Panc1 (cell line): ENCODE data around the gene B4GALNT2. TPM values are rescaled to one million over a fixed set of nuclear protein-coding genes. Genes with fewer than 3 reads are reported as not detected.

Source experiments
- ATAC-seq: fragments of 200-7000 bp; cut with Tn5 transposase; 2 replicates; pipeline ENCODE4 v1.9.1; 2020; ENCODE audit warnings: mild to moderate bottlenecking, moderate library complexity
- BruUV-seq: library from RNA; stranded (reverse); fragments of 400-500 nt; replicated peaks from 2 replicates; lab custom pipeline; 2021; lab: Mats Ljungman, UMichigan
- CTCF ChIA-PET: fragments of 300-600 bp; sonication (Branson Sonifier 250); formaldehyde crosslinking; loops from one replicate; lab custom pipeline; 2022; ENCODE audit warnings: antibody characterized with exemption; lab: Charles Lee
- POLR2A ChIA-PET: fragments of 300-600 bp; sonication (Branson Sonifier 250); formaldehyde crosslinking; loops from one replicate; lab custom pipeline; 2022; ENCODE audit warnings: antibody characterized with exemption; lab: Charles Lee
- DNase-seq: peaks from one replicate; pipeline ENCODE4 v3.0.0-alpha.2; 2010; ENCODE audit warnings: low read depth, low spot score
- H3K27ac ChIP-seq: 2 replicates; pipeline ENCODE4 v1.5.1; 2011; ENCODE audit warnings: mild to moderate bottlenecking, low read length, inconsistent platforms
- H3K27me3 ChIP-seq: fragments of 200-500 bp; sonication (Bioruptor generic); 2 replicates; pipeline ENCODE4 v1.6.0; 2014; ENCODE audit warnings: low read length, inconsistent platforms; ENCODE audit not compliant: control insufficient read depth, insufficient read depth
- H3K36me3 ChIP-seq: fragments of 200-500 bp; sonication (Bioruptor generic); 2 replicates; pipeline ENCODE4 v1.5.1; 2014; ENCODE audit warnings: inconsistent platforms, mild to moderate bottlenecking, low read length, moderate library complexity; ENCODE audit not compliant: control insufficient read depth, insufficient read depth
- H3K4me1 ChIP-seq: 2 replicates; pipeline ENCODE4 v1.5.1; 2011; ENCODE audit warnings: inconsistent platforms, mild to moderate bottlenecking, low read length, moderate library complexity; ENCODE audit not compliant: control insufficient read depth, insufficient read depth
- H3K4me3 ChIP-seq, 2 experiments: 2 replicates each; pipeline ENCODE4 v1.5.1; 2011 to 2012; ENCODE audit warnings: low read depth in 2 of 2, low read length in 2 of 2, mild to moderate bottlenecking in 2 of 2, inconsistent platforms in 1 of 2, moderate library complexity in 1 of 2
- H3K9me3 ChIP-seq: fragments of 200-500 bp; sonication (Bioruptor generic); 2 replicates; pipeline ENCODE4 v1.5.1; 2014; ENCODE audit warnings: low read depth, mild to moderate bottlenecking, inconsistent platforms, low read length, moderate library complexity; ENCODE audit not compliant: control insufficient read depth, insufficient read depth
- POLR2AphosphoS5 ChIP-seq: IDR thresholded peaks from 2 replicates; pipeline ENCODE4 v1.6.1; 2012; ENCODE audit warnings: mild to moderate bottlenecking, low read depth, low read length, moderate library complexity
- SIN3A ChIP-seq: IDR thresholded peaks from 2 replicates; pipeline ENCODE4 v1.6.1; 2012; ENCODE audit warnings: low read depth, mild to moderate bottlenecking, low read length, moderate library complexity, borderline replicate concordance; ENCODE audit not compliant: insufficient read depth
- TCF7L2 ChIP-seq: IDR thresholded peaks from 2 replicates; pipeline ENCODE4 v1.6.1; 2011; ENCODE audit warnings: mild to moderate bottlenecking, low read depth, low read length, inconsistent platforms
- in situ Hi-C: cut with HindIII; loops from 2 replicates; pipeline ENCODE4 v1.10.0; 2016; ENCODE audit warnings: low sequenced_read_pairs, low pct_unique_long_range_greater_than_20kb
- intact Hi-C: fragments of 100-400 bp; cut with micrococcal nuclease; formaldehyde crosslinking; loops from one replicate; pipeline ENCODE4 v1.10.0; 2022; ENCODE audit not compliant: unreplicated experiment
- total RNA-seq: library from RNA; stranded (reverse); gene quantifications from one replicate; pipeline ENCODE4 v1.2.1, GENCODE V29; 2021; ENCODE audit not compliant: unreplicated experiment
- TF ChIP-seq, protein P1 (sequence below), 2 experiments: IDR thresholded peaks; 2 replicates each; pipeline ENCODE4 v1.6.1; 2011 to 2012; ENCODE audit warnings: low read depth in 2 of 2, control low read depth in 1 of 2, low read length in 1 of 2, mild to moderate bottlenecking in 1 of 2, moderate library complexity in 1 of 2; ENCODE audit not compliant: insufficient read depth in 1 of 2
- TF ChIP-seq, protein P2 (sequence below): fragments of 450-650 bp; IDR thresholded peaks from 2 replicates; pipeline ENCODE4 v1.5.1; 2017; ENCODE audit warnings: mild to moderate bottlenecking

Gene B4GALNT2
- total RNA-seq, 1 experiment from 2014 or later = not detected

DNA sequence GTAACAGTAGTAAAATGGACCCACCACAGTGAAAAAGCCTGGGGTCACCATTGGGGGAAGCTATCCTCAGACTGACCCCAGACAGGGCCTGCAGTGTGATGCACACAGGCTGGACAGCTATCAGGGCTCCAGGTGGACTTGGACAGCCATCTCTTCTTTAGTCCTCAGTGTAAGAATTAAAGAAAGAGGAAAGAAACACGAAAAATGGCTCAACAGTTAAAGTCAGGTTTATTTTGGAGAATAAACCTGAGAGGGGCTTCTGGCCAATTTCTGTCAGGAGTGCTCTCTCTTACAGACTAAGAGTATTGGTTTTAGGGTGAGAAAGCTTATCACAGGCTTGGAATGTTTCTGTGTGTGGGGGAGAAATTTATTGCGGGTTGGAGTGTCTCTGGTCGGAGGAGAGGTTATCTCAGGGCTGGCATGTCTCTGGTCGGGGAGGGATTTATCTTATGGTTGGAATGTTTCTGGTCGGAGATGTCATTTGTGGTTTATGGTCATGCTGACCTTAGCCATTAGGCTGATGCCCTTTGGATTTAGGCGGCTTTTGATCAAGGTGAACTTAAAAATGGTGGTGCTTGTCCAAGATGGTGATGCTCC, 10.8 kb upstream of the B4GALNT2 start:
- intact Hi-C loops = no loop called here
- in situ Hi-C loops = no loop called here
- Histone ChIP-seq H3K4me1 (no peaks in the 10 kb centered on the region), H3K36me3 (no peaks in the 10 kb centered on the region), H3K27ac (no peak overlapping the region), H3K4me3 (no peak overlapping the region), H3K9me3 (peaks cover 10% of the 10 kb centered on the region; the same call in 1 of the 2 replicates), H3K27me3 (no peaks in the 10 kb centered on the region; the same call in 1 of the 2 replicates)
- BruUV-seq = no TSS peak
- ATAC-seq = no peak
- TF ChIP-seq POLR2AphosphoS5 = no peak
- TF ChIP-seq SIN3A = no peak
- TF ChIP-seq, protein P1, sequence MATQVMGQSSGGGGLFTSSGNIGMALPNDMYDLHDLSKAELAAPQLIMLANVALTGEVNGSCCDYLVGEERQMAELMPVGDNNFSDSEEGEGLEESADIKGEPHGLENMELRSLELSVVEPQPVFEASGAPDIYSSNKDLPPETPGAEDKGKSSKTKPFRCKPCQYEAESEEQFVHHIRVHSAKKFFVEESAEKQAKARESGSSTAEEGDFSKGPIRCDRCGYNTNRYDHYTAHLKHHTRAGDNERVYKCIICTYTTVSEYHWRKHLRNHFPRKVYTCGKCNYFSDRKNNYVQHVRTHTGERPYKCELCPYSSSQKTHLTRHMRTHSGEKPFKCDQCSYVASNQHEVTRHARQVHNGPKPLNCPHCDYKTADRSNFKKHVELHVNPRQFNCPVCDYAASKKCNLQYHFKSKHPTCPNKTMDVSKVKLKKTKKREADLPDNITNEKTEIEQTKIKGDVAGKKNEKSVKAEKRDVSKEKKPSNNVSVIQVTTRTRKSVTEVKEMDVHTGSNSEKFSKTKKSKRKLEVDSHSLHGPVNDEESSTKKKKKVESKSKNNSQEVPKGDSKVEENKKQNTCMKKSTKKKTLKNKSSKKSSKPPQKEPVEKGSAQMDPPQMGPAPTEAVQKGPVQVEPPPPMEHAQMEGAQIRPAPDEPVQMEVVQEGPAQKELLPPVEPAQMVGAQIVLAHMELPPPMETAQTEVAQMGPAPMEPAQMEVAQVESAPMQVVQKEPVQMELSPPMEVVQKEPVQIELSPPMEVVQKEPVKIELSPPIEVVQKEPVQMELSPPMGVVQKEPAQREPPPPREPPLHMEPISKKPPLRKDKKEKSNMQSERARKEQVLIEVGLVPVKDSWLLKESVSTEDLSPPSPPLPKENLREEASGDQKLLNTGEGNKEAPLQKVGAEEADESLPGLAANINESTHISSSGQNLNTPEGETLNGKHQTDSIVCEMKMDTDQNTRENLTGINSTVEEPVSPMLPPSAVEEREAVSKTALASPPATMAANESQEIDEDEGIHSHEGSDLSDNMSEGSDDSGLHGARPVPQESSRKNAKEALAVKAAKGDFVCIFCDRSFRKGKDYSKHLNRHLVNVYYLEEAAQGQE (IDR thresholded peaks at IDR 0.05; ENCODE audit: insufficient read depth in 1 of 2, low read depth in 2 of 2, low read length in 1 of 2) = no peak
- TF ChIP-seq TCF7L2 = no peak
- TF ChIP-seq, protein P2, sequence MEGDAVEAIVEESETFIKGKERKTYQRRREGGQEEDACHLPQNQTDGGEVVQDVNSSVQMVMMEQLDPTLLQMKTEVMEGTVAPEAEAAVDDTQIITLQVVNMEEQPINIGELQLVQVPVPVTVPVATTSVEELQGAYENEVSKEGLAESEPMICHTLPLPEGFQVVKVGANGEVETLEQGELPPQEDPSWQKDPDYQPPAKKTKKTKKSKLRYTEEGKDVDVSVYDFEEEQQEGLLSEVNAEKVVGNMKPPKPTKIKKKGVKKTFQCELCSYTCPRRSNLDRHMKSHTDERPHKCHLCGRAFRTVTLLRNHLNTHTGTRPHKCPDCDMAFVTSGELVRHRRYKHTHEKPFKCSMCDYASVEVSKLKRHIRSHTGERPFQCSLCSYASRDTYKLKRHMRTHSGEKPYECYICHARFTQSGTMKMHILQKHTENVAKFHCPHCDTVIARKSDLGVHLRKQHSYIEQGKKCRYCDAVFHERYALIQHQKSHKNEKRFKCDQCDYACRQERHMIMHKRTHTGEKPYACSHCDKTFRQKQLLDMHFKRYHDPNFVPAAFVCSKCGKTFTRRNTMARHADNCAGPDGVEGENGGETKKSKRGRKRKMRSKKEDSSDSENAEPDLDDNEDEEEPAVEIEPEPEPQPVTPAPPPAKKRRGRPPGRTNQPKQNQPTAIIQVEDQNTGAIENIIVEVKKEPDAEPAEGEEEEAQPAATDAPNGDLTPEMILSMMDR = no peak
- POLR2A ChIA-PET = no interaction called here
- CTCF ChIA-PET = interaction anchor here (0.6 kb wide), 1 partner anchor 17 kb away, joined by 3 read pairs; no protein-coding TSS in a partner anchor
- DNase-seq = no peak

DNA sequence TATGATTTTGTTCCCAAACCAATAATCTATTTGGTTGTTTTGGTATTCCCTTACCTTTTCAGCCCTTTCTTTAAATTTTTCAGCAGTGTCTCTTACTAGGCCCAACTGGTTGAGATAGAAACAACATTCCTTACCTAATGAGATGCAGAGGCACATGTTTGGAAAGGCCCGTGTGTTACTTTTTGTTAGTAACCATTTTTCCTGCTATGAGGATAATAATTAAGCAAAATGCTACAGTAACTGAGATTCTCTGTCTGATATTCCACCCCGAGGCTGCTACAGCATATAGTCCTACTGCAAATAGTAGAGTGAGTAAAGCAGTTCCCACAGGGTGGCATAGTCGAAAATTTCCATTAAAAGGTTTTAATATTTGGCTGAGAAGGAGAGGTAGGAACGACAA, 10.0 kb upstream of the B4GALNT2 start:
- Histone ChIP-seq H3K27ac (no peak overlapping the region), H3K9me3 (peaks cover 10% of the 10 kb centered on the region; the same call in 1 of the 2 replicates), H3K4me1 (no peaks in the 10 kb centered on the region), H3K27me3 (no peaks in the 10 kb centered on the region), H3K4me3 (no peak overlapping the region), H3K36me3 (no peaks in the 10 kb centered on the region)
- POLR2A ChIA-PET = no interaction called here
- CTCF ChIA-PET = interaction anchor here (0.6 kb wide), 1 partner anchor 11 kb away, joined by 3 read pairs; no protein-coding TSS in a partner anchor
- ATAC-seq = no peak
- intact Hi-C loops = no loop called here
- DNase-seq = no peak
- in situ Hi-C loops = no loop called here
- TF ChIP-seq SIN3A (no peak), POLR2AphosphoS5 (no peak), TCF7L2 (no peak)
- TF ChIP-seq, protein P2 = no peak
- TF ChIP-seq, protein P1 (IDR thresholded peaks at IDR 0.05; ENCODE audit: insufficient read depth in 1 of 2, low read depth in 2 of 2, low read length in 1 of 2) = no peak
- BruUV-seq = no TSS peak
